Thyroid gland (tissue), 4 donors: ENCODE data around the gene CCDC88C. TPM values are rescaled to one million over a fixed set of nuclear protein-coding genes. Genes with fewer than 3 reads are reported as not detected.

Experiments used
- DNase-seq, 2 donors: peaks; one replicate each; pipeline ENCODE4 v3.0.0-alpha.2; 2019
- H3K27ac ChIP-seq, 3 donors: fragments of 200-600 bp; sonication (generic); 1 replicate in 2 of 3; 2 replicates in 1 of 3; pipeline ENCODE4 v1.5.1; 2016 to 2019; ENCODE audit warnings: mild to moderate bottlenecking in 1 of 3, moderate library complexity in 1 of 3
- H3K27me3 ChIP-seq: fragments of 200-600 bp; sonication (generic); one replicate; pipeline ENCODE4 v1.5.1; 2019
- H3K36me3 ChIP-seq, 2 donors: fragments of 200-600 bp; sonication (generic); one replicate each; pipeline ENCODE4 v1.5.1; 2016 to 2019
- H3K4me1 ChIP-seq, 2 donors: fragments of 200-600 bp; sonication (generic); one replicate each; pipeline ENCODE4 v1.5.1; 2017 to 2019
- H3K4me3 ChIP-seq, 3 donors: fragments of 200-600 bp; sonication (generic); replicated peaks in 1 of 3; 1 replicate in 2 of 3; 2 replicates in 1 of 3; pipeline ENCODE4 v1.5.1; 2016; ENCODE audit warnings: mild to moderate bottlenecking in 1 of 3
- H3K9me3 ChIP-seq: fragments of 200-600 bp; sonication (generic); one replicate; pipeline ENCODE4 v1.5.1; 2017
- CTCF ChIP-seq, 6 experiments: fragments of 200-600 bp in 3 of 6; fragments of 450-650 bp in 3 of 6; sonication (generic) in 3 of 6; IDR thresholded peaks; one replicate each; pipeline ENCODE4 v1.5.1; 2016 to 2019; ENCODE audit warnings: antibody characterized with exemption in 6 of 6, mild to moderate bottlenecking in 2 of 6, inconsistent platforms in 1 of 6, moderate library complexity in 1 of 6
- POLR2A ChIP-seq, 2 donors: fragments of 450-650 bp; IDR thresholded peaks; one replicate each; pipeline ENCODE4 v1.6.1; 2017; ENCODE audit warnings: antibody characterized with exemption in 2 of 2, mild to moderate bottlenecking in 2 of 2, moderate library complexity in 1 of 2
- WGBS, 2 donors: methylation state at CpG; one replicate each; pipeline ENCODE4 v1.1.5; 2017; 5-methylcytosine and 5-hydroxymethylcytosine counted together
- intact Hi-C: fragments of 100-400 bp; cut with DNase I; formaldehyde crosslinking; loops from one replicate; pipeline ENCODE4 v1.15.1; 2023
- total RNA-seq, 4 donors: library from RNA; depleted of rRNA; stranded (reverse); fragments of >200 nt; gene quantifications; one replicate each; pipeline ENCODE4 v1.2.3, GENCODE V29; 2016

The CCDC88C gene
- total RNA-seq, 4 donors from 2014 or later: 3.0 to 6.3 (median 5.8) TPM

GRCh38 chr14:91341334-91341733 is 76.3 kb downstream of the CCDC88C start:
- 96% methylated on average over 2 of the region's 2 CpGs for WGBS, 2 donors
- TF ChIP-seq CTCF (IDR thresholded peaks at IDR 0.05) (no peak), POLR2A (IDR thresholded peaks at IDR 0.05) (no peak)

DNA sequence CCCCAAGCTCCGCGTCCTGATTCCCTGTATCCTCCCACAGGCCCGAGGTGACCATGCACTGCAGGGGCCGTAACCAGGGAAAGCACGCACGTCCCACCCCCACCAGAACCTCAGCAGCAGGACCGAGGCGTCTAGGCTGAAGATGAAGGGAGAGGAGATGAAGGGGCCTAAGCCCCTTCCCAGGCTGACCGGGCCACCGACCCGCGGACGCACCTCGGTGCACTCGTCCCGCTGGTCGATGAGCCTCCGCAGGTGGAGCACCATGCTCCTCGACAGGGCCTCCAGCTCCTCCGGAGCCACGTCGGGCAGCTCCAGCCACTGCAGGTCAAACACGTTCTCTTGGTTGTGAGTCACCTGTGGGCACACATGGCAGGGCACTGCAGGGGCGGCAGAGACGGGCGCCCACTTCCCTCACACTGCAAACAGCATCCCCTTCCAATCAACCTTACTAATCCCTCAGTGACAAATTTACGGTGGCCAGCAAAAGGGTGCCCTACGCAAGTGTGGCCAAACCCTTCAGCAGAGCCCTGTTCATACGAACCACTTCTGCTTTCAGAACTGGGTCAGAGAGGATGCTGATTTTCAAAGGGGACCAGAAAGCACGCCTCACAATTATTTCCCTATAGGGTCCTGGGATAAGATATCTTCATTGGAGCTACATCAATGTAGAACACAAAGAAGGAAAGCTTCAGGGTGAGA is 77.8 kb downstream of the CCDC88C start:
- H3K27ac ChIP-seq: no peak overlapping the region
- intact Hi-C loops: no loop called here
- no peaks in the 10 kb centered on the region for H3K9me3 ChIP-seq
- no peaks in the 10 kb centered on the region for H3K27me3 ChIP-seq
- H3K4me3 ChIP-seq: no peak overlapping the region
- 93% methylated on average over 12 to 30 of the region's 30 CpGs for WGBS, 2 donors
- H3K36me3 ChIP-seq: no peaks in the 10 kb centered on the region
- no peaks in the 10 kb centered on the region for H3K4me1 ChIP-seq
- DNase-seq: no peak
- no peak for TF ChIP-seq CTCF (IDR thresholded peaks at IDR 0.05)

More at GRCh38 chr14:91341334-91341733, 76.3 kb downstream of the CCDC88C start:
- no peaks in the 10 kb centered on the region for H3K4me1 ChIP-seq
- H3K9me3 ChIP-seq: no peaks in the 10 kb centered on the region
- intact Hi-C loops: no loop called here
- H3K36me3 ChIP-seq: no peaks in the 10 kb centered on the region
- no peak overlapping the region for H3K4me3 ChIP-seq
- no peak overlapping the region for H3K27ac ChIP-seq
- no peak for DNase-seq
- H3K27me3 ChIP-seq: no peaks in the 10 kb centered on the region

DNA sequence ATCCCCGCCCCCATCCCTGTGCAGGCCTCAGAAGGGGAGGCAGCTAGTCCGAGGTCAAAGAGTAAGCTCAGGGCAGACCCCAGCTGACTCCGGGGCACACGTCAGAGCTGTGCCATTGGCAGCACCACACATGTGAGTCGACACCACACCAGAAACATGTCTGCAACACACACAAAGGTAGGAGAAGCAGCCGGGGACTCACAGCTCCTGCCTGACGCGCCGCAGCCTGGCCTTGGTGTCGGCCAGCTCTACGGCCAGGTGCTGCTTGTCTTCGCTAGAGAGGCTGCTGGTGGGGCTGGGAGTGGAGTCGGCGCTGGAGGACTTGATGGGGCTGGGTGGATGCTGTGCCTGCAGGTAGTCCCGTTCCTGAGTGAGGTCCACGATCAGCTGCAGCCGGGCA is 78.5 kb downstream of the CCDC88C start:
- whole genome bisulfite sequencing, 2 donors: 91 to 94% methylated on average over 8 to 15 of the region's 17 CpGs
- H3K4me3 ChIP-seq: no peak overlapping the region
- H3K27me3 ChIP-seq: no peaks in the 10 kb centered on the region
- no peaks in the 10 kb centered on the region for H3K36me3 ChIP-seq
- intact Hi-C loops: no loop called here
- no peak for DNase-seq
- TF ChIP-seq POLR2A (IDR thresholded peaks at IDR 0.05) (no peak), CTCF (IDR thresholded peaks at IDR 0.05) (no peak)
- H3K4me1 ChIP-seq: no peaks in the 10 kb centered on the region
- H3K27ac ChIP-seq: no peak overlapping the region
- no peaks in the 10 kb centered on the region for H3K9me3 ChIP-seq

GRCh38 chr14:91338379-91338778 is 79.2 kb downstream of the CCDC88C start:
- Histone ChIP-seq H3K27me3 (no peaks in the 10 kb centered on the region), H3K36me3 (no peaks in the 10 kb centered on the region), H3K4me1 (no peaks in the 10 kb centered on the region), H3K4me3 (no peak overlapping the region), H3K9me3 (no peaks in the 10 kb centered on the region), H3K27ac (no peak overlapping the region)
- TF ChIP-seq CTCF (IDR thresholded peaks at IDR 0.05) (no peak), POLR2A (IDR thresholded peaks at IDR 0.05) (no peak)
- intact Hi-C loops: no loop called here
- WGBS, 2 donors: 95 to 98% methylated on average over 7 of the region's 7 CpGs
- DNase-seq: no peak

DNA sequence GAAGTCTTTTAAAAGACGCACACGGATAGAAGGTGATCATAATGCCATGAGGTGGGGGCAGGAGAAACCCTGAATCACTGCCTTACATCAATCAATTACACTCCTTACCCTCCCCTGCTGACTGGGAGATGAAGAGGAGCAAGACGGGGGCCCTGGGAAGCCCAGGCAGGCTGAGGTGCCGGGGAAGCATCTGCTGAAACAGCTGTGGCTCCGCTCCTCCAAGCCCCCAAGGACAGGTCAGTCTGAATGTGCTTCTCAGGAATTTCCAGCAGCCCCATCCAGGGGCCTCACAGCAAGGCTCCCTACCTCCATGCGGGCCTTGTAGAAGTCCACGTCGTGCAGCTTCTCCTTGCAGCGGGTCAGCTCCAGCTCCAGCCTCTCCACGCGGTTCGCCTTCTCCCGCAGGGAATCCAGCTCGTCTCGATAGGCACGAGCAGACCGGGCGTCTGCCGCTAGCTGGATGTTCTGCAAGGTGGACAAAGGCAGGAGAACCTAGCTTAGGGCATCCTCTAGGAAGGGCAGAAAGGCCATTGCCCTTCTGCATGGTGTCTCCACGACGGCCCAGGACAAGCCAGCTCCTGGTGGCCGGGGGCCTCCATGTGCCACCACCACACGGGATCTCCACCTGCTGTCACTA is 79.8 kb downstream of the CCDC88C start:
- H3K4me1 ChIP-seq: no peaks in the 10 kb centered on the region
- no peaks in the 10 kb centered on the region for H3K27me3 ChIP-seq
- WGBS, 2 donors: 89 to 92% methylated on average over 19 to 22 of the region's 23 CpGs
- intact Hi-C loops: no loop called here
- H3K27ac ChIP-seq: no peak overlapping the region
- no peak for DNase-seq
- no peaks in the 10 kb centered on the region for H3K36me3 ChIP-seq
- no peak overlapping the region for H3K4me3 ChIP-seq
- TF ChIP-seq CTCF (IDR thresholded peaks at IDR 0.05): no peak
- no peak for TF ChIP-seq POLR2A (IDR thresholded peaks at IDR 0.05)
- no peaks in the 10 kb centered on the region for H3K9me3 ChIP-seq
